Ishikawa (cell line): ENCODE results near the gene SLC43A3.

ENCODE experiments used
- CREB1 ChIP-seq: IDR thresholded peaks from 2 replicates; pipeline ENCODE4 v1.6.1; 2012; ENCODE audit warnings: low read depth
- EGR1 ChIP-seq: IDR thresholded peaks from 2 replicates; pipeline ENCODE4 v1.6.1; 2012
- FOXM1 ChIP-seq: IDR thresholded peaks from 2 replicates; pipeline ENCODE4 v1.6.1; 2012; ENCODE audit warnings: low read depth, borderline replicate concordance
- MAX ChIP-seq: IDR thresholded peaks from 2 replicates; pipeline ENCODE4 v1.6.1; 2012
- RAD21 ChIP-seq: IDR thresholded peaks from 2 replicates; pipeline ENCODE4 v1.6.1; 2012; ENCODE audit warnings: low read depth
- TAF1 ChIP-seq: IDR thresholded peaks from 2 replicates; pipeline ENCODE4 v1.6.1; 2012; ENCODE audit warnings: low read depth, mild to moderate bottlenecking
- TCF12 ChIP-seq: IDR thresholded peaks from 2 replicates; pipeline ENCODE4 v1.6.1; 2012; ENCODE audit warnings: low read depth

- TF ChIP-seq RAD21 (no peak), TAF1 (no peak), MAX (no peak), EGR1 (no peak), CREB1 (no peak), FOXM1 (no peak), TCF12 (no peak)
Measured at GRCh38 chr11:57425565-57426438, 1.1 kb downstream of the SLC43A3 start.
